Transverse colon (tissue), 4 donors: Measurements from ENCODE around the gene HRH2. TPM values are rescaled to one million over a fixed set of nuclear protein-coding genes. Genes with fewer than 3 reads are reported as not detected.

Experiments
- DNase-seq: peaks from one replicate; pipeline ENCODE4 v3.0.0-alpha.2; 2019
- H3K27ac ChIP-seq, 4 donors: fragments of 200-600 bp; sonication (generic); 2 replicates each; pipeline ENCODE4 v1.5.1; 2016 to 2018; ENCODE audit warnings: inconsistent platforms in 4 of 4
- H3K27me3 ChIP-seq: fragments of 200-600 bp; sonication (generic); 2 replicates; pipeline ENCODE4 v1.5.1; 2017; ENCODE audit warnings: inconsistent platforms
- H3K36me3 ChIP-seq, 4 donors: fragments of 200-600 bp; sonication (generic); 2 replicates each; pipeline ENCODE4 v1.5.1; 2017 to 2019; ENCODE audit warnings: inconsistent platforms in 4 of 4
- H3K4me1 ChIP-seq, 4 donors: fragments of 200-600 bp; sonication (generic); 2 replicates each; pipeline ENCODE4 v1.5.1; 2017 to 2020; ENCODE audit warnings: inconsistent platforms in 4 of 4
- H3K4me3 ChIP-seq, 4 donors: fragments of 200-600 bp; sonication (generic); 1 replicate in 1 of 4; 2 replicates in 3 of 4; pipeline versions ENCODE4 v1.5.1 to v1.6.1; 2017 to 2019; ENCODE audit warnings: inconsistent platforms in 4 of 4
- H3K9me3 ChIP-seq, 2 donors: fragments of 200-600 bp; sonication (generic); 2 replicates each; pipeline ENCODE4 v1.5.1; 2017 to 2019; ENCODE audit warnings: inconsistent platforms in 2 of 2
- EP300 ChIP-seq: sonication (generic); formaldehyde crosslinking; IDR thresholded peaks from one replicate; pipeline ENCODE4 v1.6.1; 2017; ENCODE audit warnings: antibody characterized with exemption, low read depth
- POLR2A ChIP-seq: fragments of 450-650 bp; IDR thresholded peaks from one replicate; pipeline ENCODE4 v1.6.1; 2016; ENCODE audit warnings: antibody characterized with exemption, mild to moderate bottlenecking, moderate library complexity
- POLR2AphosphoS5 ChIP-seq, 3 donors: sonication (generic); formaldehyde crosslinking; IDR thresholded peaks; one replicate each; pipeline ENCODE4 v1.6.1; 2016; ENCODE audit warnings: antibody characterized with exemption in 3 of 3
- WGBS, 2 donors: methylation state at CpG; one replicate each; pipeline ENCODE4 v1.1.5; 2018; ENCODE audit warnings: low coverage in 1 of 2; 5-methylcytosine and 5-hydroxymethylcytosine counted together
- in situ Hi-C, 4 donors: fragments of 200-750 bp; cut with MboI; loops; one replicate each; pipeline versions ENCODE4 v1.15.0 to v1.15.1; 2017; ENCODE audit warnings: low sequenced_read_pairs in 3 of 4, low pct_ligation_motif_present in 1 of 4, low pct_unique_long_range_greater_than_20kb in 1 of 4
- intact Hi-C: fragments of 100-400 bp; cut with DNase I; formaldehyde crosslinking; loops from one replicate; pipeline ENCODE4 v1.15.1; 2023; ENCODE audit warnings: low total_unique reads
- total RNA-seq, 4 donors: library from RNA; depleted of rRNA; stranded (reverse); fragments of >200 nt; gene quantifications; one replicate each; pipeline ENCODE4 v1.1.0, GENCODE V29; 2016
- TF ChIP-seq, protein P1 (sequence below), 5 experiments: fragments of 200-600 bp in 3 of 5; fragments of 450-650 bp in 2 of 5; sonication (generic) in 3 of 5; IDR thresholded peaks; 1 replicate in 2 of 5; 2 replicates in 3 of 5; pipeline ENCODE4 v1.5.1; 2016 to 2017; ENCODE audit warnings: antibody characterized with exemption in 5 of 5, inconsistent platforms in 3 of 5, mild to moderate bottlenecking in 2 of 5, moderate library complexity in 1 of 5

HRH2 gene
- total RNA-seq, 4 donors from 2014 or later: 0.20 to 1.5 (median 0.74) TPM

DNA sequence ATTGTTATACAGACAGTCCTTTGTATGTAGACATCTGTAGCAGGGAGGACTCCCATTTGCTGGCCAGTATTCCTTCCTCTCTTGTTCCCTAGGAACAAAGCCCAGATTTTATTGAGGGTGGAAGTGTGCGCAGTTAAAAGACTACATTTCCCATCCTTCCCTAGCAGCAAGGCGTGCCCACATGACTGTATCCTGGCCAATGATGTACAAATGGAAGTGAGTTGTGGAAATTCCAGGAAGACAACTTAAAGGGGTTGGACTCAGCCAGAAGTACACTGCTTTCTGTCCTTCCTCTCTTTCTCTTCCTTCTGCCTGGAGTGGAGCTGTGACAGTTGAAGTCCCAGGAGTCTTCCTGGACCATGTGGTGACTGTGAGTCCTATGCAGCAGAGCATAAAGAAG is 89.0 kb downstream of the HRH2 start:
- Histone ChIP-seq H3K27ac (no peak overlapping the region), H3K36me3 (no peaks in the 10 kb centered on the region), H3K4me1 (no peaks in the 10 kb centered on the region), H3K27me3 (peaks cover 5% of the 10 kb centered on the region), H3K9me3 (no peaks in the 10 kb centered on the region), H3K4me3 (no peak overlapping the region)
- in situ Hi-C loops: loop anchor here in 1 of 4 donors (25.0 kb wide), 1 partner anchor 590 kb away; no protein-coding TSS in a partner anchor
- TF ChIP-seq EP300: no peak
- intact Hi-C loops: no loop called here
- 10 to 18% methylated on average over 2 of the region's 2 CpGs for WGBS, 2 donors
- no peak for DNase-seq

DNA sequence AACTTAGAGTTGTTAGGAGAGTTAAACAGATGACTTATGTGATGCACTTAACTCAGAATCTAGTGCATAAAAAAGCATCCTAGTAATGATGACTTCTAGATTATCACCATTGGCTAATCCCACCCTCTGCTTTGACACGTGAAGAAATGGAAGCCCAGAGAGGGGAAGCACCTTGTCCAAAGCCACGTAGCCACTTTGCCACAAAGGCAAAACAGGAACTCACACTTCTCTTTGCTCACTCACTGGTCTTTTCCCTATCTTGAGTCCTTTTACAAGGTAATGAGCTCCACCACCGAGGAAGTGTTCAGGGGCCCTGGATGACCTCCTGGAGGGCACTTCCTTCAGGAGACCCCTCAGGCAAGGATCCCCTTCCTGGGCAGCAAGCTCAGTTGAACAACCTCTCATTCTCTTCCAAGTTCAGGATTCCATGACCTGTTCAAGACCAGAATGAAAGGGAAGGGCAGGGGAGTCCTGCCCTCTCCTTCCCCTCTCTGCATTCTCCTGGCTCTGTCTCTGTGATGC is 89.7 kb downstream of the HRH2 start:
- DNase-seq: no peak
- no peak overlapping the region for H3K4me3 ChIP-seq
- 50 to 65% methylated on average over 2 to 3 of the region's 3 CpGs for WGBS, 2 donors
- H3K4me1 ChIP-seq: no peaks in the 10 kb centered on the region
- no peak overlapping the region for H3K27ac ChIP-seq
- intact Hi-C loops: no loop called here
- peaks cover 5% of the 10 kb centered on the region for H3K27me3 ChIP-seq
- H3K9me3 ChIP-seq: no peaks in the 10 kb centered on the region
- in situ Hi-C loops: loop anchor here in 1 of 4 donors (25.0 kb wide), 1 partner anchor 590 kb away; no protein-coding TSS in a partner anchor
- no peaks in the 10 kb centered on the region for H3K36me3 ChIP-seq
- TF ChIP-seq POLR2A (no peak), POLR2AphosphoS5 (IDR thresholded peaks at IDR 0.05) (no peak), EP300 (no peak)
- TF ChIP-seq, protein P1, sequence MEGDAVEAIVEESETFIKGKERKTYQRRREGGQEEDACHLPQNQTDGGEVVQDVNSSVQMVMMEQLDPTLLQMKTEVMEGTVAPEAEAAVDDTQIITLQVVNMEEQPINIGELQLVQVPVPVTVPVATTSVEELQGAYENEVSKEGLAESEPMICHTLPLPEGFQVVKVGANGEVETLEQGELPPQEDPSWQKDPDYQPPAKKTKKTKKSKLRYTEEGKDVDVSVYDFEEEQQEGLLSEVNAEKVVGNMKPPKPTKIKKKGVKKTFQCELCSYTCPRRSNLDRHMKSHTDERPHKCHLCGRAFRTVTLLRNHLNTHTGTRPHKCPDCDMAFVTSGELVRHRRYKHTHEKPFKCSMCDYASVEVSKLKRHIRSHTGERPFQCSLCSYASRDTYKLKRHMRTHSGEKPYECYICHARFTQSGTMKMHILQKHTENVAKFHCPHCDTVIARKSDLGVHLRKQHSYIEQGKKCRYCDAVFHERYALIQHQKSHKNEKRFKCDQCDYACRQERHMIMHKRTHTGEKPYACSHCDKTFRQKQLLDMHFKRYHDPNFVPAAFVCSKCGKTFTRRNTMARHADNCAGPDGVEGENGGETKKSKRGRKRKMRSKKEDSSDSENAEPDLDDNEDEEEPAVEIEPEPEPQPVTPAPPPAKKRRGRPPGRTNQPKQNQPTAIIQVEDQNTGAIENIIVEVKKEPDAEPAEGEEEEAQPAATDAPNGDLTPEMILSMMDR (IDR thresholded peaks at IDR 0.05): no peak

DNA sequence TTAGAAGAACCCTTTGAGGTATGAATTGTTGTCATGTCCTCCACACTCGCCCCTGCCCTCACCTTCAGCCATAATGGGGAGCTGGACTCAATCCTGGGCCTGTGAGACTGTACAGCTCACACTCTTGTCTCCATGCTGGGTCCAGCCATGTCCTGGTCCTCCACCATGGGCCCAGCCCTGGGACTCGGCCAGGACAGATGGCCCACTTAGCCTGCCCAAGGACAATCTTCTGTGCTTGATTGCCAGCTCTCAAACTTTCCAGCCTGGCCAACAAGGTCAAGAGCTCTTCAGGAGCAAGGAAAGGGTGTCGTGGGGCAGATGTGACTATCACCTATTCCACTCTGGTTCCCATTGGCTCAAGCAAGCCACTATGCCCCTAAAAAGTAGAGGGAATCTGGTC is 90.8 kb downstream of the HRH2 start:
- TF ChIP-seq POLR2A: no peak
- TF ChIP-seq POLR2AphosphoS5 (IDR thresholded peaks at IDR 0.05): no peak
- TF ChIP-seq, protein P1 (IDR thresholded peaks at IDR 0.05): no peak
- no peak for TF ChIP-seq EP300
- peaks cover 5% of the 10 kb centered on the region for H3K27me3 ChIP-seq
- H3K27ac ChIP-seq: no peak overlapping the region
- no peaks in the 10 kb centered on the region for H3K36me3 ChIP-seq
- intact Hi-C loops (no loop called here), in situ Hi-C loops (loop anchor here in 1 of 4 donors (25.0 kb wide), 1 partner anchor 589 kb away; no protein-coding TSS in a partner anchor)
- no peak for DNase-seq
- no peak overlapping the region for H3K4me3 ChIP-seq
- WGBS, 2 donors: 67 to 69% methylated on average over 1 to 3 of the region's 3 CpGs
- no peaks in the 10 kb centered on the region for H3K4me1 ChIP-seq
- H3K9me3 ChIP-seq: no peaks in the 10 kb centered on the region

DNA sequence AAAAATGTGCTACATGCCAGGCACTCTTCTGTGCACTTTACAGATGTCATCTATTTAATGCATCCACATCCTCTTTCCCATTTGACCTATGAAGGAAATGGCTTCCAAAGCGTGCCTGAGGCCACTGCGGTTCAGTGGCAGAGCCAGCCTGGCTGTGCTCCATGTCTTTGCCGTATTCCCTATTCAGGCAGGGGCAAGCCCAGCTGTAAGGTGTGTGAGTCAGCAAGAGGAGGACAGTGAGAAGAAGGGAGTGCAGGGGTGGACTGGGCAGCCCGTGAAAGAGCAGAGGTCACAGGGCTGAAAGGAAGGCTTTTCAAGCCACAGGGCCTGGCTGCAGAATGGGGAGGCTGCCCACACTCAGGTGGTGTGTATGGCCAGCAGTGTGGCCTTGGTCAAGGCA is 91.7 kb downstream of the HRH2 start:
- TF ChIP-seq POLR2AphosphoS5 (IDR thresholded peaks at IDR 0.05) (no peak), POLR2A (no peak), EP300 (no peak)
- TF ChIP-seq, protein P1 (IDR thresholded peaks at IDR 0.05): no peak
- intact Hi-C loops: no loop called here
- peaks cover 5% of the 10 kb centered on the region for H3K27me3 ChIP-seq

DNA sequence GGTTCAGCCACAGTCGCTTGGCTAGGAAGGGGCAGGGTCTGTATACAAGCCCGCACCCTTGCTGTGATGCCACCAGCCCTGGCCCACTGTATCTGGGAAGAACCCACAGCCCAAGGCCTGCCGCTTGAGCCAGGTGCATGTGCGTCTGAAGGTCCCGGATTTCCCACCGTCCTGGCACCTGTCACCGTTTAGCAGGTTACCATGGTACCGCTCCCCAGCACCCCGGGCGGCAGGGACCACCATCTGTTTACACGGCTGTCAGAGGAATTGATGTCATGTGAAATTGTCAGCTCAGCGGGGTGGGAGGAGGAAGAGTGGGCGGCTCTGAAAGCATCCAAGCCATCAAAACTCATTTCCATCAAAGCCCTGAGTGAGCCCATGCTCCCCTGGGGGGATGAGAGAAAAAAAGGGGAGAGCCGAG is 92.7 kb downstream of the HRH2 start:
- 0 to 47% methylated on average over 1 to 14 of the region's 14 CpGs for WGBS, 2 donors
- intact Hi-C loops (no loop called here), in situ Hi-C loops (no loop called here)

More for the DNA sequence above, 91.7 kb downstream of the HRH2 start:
- Histone ChIP-seq H3K4me1 (no peaks in the 10 kb centered on the region), H3K9me3 (no peaks in the 10 kb centered on the region), H3K36me3 (no peaks in the 10 kb centered on the region), H3K27ac (no peak overlapping the region), H3K4me3 (no peak overlapping the region)
- DNase-seq: no peak
- WGBS, 2 donors: 69% methylated on average over 4 of the region's 4 CpGs; no CpG with 5 or more reads in 1 of the 2 donors
- in situ Hi-C loops: loop anchor here in 1 of 4 donors (25.0 kb wide), 1 partner anchor 588 kb away; no protein-coding TSS in a partner anchor

More for the DNA sequence above, 92.7 kb downstream of the HRH2 start:
- Histone ChIP-seq H3K36me3 (no peaks in the 10 kb centered on the region), H3K4me3 (no peak overlapping the region), H3K4me1 (no peaks in the 10 kb centered on the region), H3K9me3 (no peaks in the 10 kb centered on the region), H3K27ac (no peak overlapping the region), H3K27me3 (peaks cover 5% of the 10 kb centered on the region)
- no peak for DNase-seq
- TF ChIP-seq, protein P1 (IDR thresholded peaks at IDR 0.05): no peak
- TF ChIP-seq POLR2A (no peak), EP300 (no peak), POLR2AphosphoS5 (IDR thresholded peaks at IDR 0.05) (no peak)
